Effector memory CD4-positive, alpha-beta T cell (primary cell): ENCODE measurements around the gene REST.

Experiments used
- DNase-seq, 3 donors: peaks; one replicate each; pipeline ENCODE4 v3.0.0-alpha.2; 2020
- H3K27ac ChIP-seq: 2 replicates; pipeline ENCODE4 v1.7.0; 2013; ENCODE audit warnings: mild to moderate bottlenecking, low read length, moderate library complexity; ENCODE audit not compliant: insufficient read depth, poor library complexity, severe bottlenecking
- H3K27me3 ChIP-seq: replicated peaks from 2 replicates; pipeline ENCODE4 v1.7.0; 2013; ENCODE audit warnings: mild to moderate bottlenecking, low read length; ENCODE audit not compliant: insufficient read depth, control insufficient read depth, poor library complexity, severe bottlenecking
- H3K36me3 ChIP-seq: 2 replicates; pipeline ENCODE4 v1.7.0; 2013; ENCODE audit warnings: mild to moderate bottlenecking, low read length, moderate library complexity; ENCODE audit not compliant: control insufficient read depth, insufficient read depth
- H3K4me1 ChIP-seq: 2 replicates; pipeline ENCODE4 v1.7.0; 2013; ENCODE audit warnings: low read length, mild to moderate bottlenecking; ENCODE audit not compliant: control insufficient read depth, insufficient read depth, poor library complexity, severe bottlenecking
- H3K4me3 ChIP-seq: 2 replicates; pipeline ENCODE4 v1.7.0; 2013; ENCODE audit warnings: low read length, low read depth, mild to moderate bottlenecking; ENCODE audit not compliant: insufficient read depth, poor library complexity, severe bottlenecking
- H3K9me3 ChIP-seq: 2 replicates; pipeline ENCODE4 v1.7.0; 2013; ENCODE audit warnings: mild to moderate bottlenecking, low read length, moderate library complexity; ENCODE audit not compliant: control insufficient read depth
- total RNA-seq, 3 donors: gene quantifications; one replicate each; lab custom pipeline; 2026; lab: John Stamatoyannopoulos, UW

REST gene
- total RNA-seq = 99.2 to 153 (median 151) reads per million in 3 donors

GRCh38 chr4:56907489-56908205 lies at the start of gene REST:
TSS of gene REST (plus strand) at chr4:56907900. CDS start at chr4:56910639, 2,739 bp downstream.
- H3K27ac ChIP-seq = peak within 1 kb of the TSS; percentile 91
- H3K36me3 ChIP-seq = no peaks in the 10 kb centered on the region
- H3K4me1 ChIP-seq = peaks cover 23% of the 10 kb centered on the region
- H3K4me3 ChIP-seq = peak within 1 kb of the TSS; percentile 98
- no peaks in the 10 kb centered on the region for H3K27me3 ChIP-seq
- no peaks in the 10 kb centered on the region for H3K9me3 ChIP-seq
- peak; percentile 71 to 75 (median 74) for DNase-seq

GRCh38 chr4:56859841-56860240 lies 47.9 kb upstream of the REST start:
- H3K4me3 ChIP-seq = no peak overlapping the region
- H3K36me3 ChIP-seq = no peaks in the 10 kb centered on the region
- no peak for DNase-seq
- H3K27me3 ChIP-seq = no peaks in the 10 kb centered on the region
- H3K9me3 ChIP-seq = no peaks in the 10 kb centered on the region
- H3K27ac ChIP-seq = no peak overlapping the region
- no peaks in the 10 kb centered on the region for H3K4me1 ChIP-seq

GRCh38 chr4:56860781-56861180 lies 46.9 kb upstream of the REST start:
- H3K27me3 ChIP-seq = no peaks in the 10 kb centered on the region

GRCh38 chr4:56861360-56861759 lies 46.3 kb upstream of the REST start:
- no peak overlapping the region for H3K27ac ChIP-seq
- no peak overlapping the region for H3K4me3 ChIP-seq
- H3K4me1 ChIP-seq = no peaks in the 10 kb centered on the region
- no peak for DNase-seq
- H3K9me3 ChIP-seq = no peaks in the 10 kb centered on the region
- no peaks in the 10 kb centered on the region for H3K36me3 ChIP-seq
- H3K27me3 ChIP-seq = no peaks in the 10 kb centered on the region

More at GRCh38 chr4:56860781-56861180, 46.9 kb upstream of the REST start:
- Histone ChIP-seq H3K27ac (no peak overlapping the region), H3K4me3 (no peak overlapping the region), H3K36me3 (no peaks in the 10 kb centered on the region), H3K9me3 (no peaks in the 10 kb centered on the region), H3K4me1 (no peaks in the 10 kb centered on the region)
- no peak for DNase-seq

- Histone ChIP-seq H3K9me3 (no peaks in the 10 kb centered on the region), H3K4me1 (no peaks in the 10 kb centered on the region), H3K27ac (no peak overlapping the region), H3K4me3 (no peak overlapping the region), H3K36me3 (no peaks in the 10 kb centered on the region), H3K27me3 (no peaks in the 10 kb centered on the region)
- DNase-seq = no peak
Measured at GRCh38 chr4:56863441-56864139, 44.1 kb upstream of the REST start.

- no peaks in the 10 kb centered on the region for H3K27me3 ChIP-seq
- H3K4me1 ChIP-seq = no peaks in the 10 kb centered on the region
- no peaks in the 10 kb centered on the region for H3K36me3 ChIP-seq
- DNase-seq = no peak
- H3K9me3 ChIP-seq = no peaks in the 10 kb centered on the region
- no peak overlapping the region for H3K27ac ChIP-seq
- H3K4me3 ChIP-seq = no peak overlapping the region
Measured at GRCh38 chr4:56870946-56871345, 36.8 kb upstream of the REST start.

- DNase-seq = no peak
- no peaks in the 10 kb centered on the region for H3K9me3 ChIP-seq
- H3K27me3 ChIP-seq = no peaks in the 10 kb centered on the region
- no peaks in the 10 kb centered on the region for H3K36me3 ChIP-seq
- H3K4me3 ChIP-seq = no peak overlapping the region
- no peaks in the 10 kb centered on the region for H3K4me1 ChIP-seq
- no peak overlapping the region for H3K27ac ChIP-seq
Measured at GRCh38 chr4:56871371-56871866, 36.3 kb upstream of the REST start.

GRCh38 chr4:56874166-56874565 lies 33.5 kb upstream of the REST start:
- no peaks in the 10 kb centered on the region for H3K36me3 ChIP-seq
- no peak overlapping the region for H3K4me3 ChIP-seq
- no peak for DNase-seq
- H3K9me3 ChIP-seq = no peaks in the 10 kb centered on the region
- no peaks in the 10 kb centered on the region for H3K4me1 ChIP-seq
- H3K27me3 ChIP-seq = no peaks in the 10 kb centered on the region
- H3K27ac ChIP-seq = no peak overlapping the region

GRCh38 chr4:56874923-56875322 lies 32.8 kb upstream of the REST start:
- no peaks in the 10 kb centered on the region for H3K36me3 ChIP-seq
- no peaks in the 10 kb centered on the region for H3K4me1 ChIP-seq
- DNase-seq = no peak
- no peak overlapping the region for H3K27ac ChIP-seq
- H3K4me3 ChIP-seq = no peak overlapping the region
- H3K9me3 ChIP-seq = no peaks in the 10 kb centered on the region
- no peaks in the 10 kb centered on the region for H3K27me3 ChIP-seq

- Histone ChIP-seq H3K27ac (no peak overlapping the region), H3K36me3 (no peaks in the 10 kb centered on the region), H3K9me3 (no peaks in the 10 kb centered on the region), H3K27me3 (no peaks in the 10 kb centered on the region), H3K4me3 (no peak overlapping the region), H3K4me1 (no peaks in the 10 kb centered on the region)
- no peak for DNase-seq
Measured at GRCh38 chr4:56876264-56876663, 31.4 kb upstream of the REST start.
